GM21423 (cell line): ENCODE measurements around the gene PKN2.

Experiments used
- ATAC-seq: cut with Tn5 transposase; IDR thresholded peaks from one replicate; pipeline ENCODE4 v1.9.1; 2021; ENCODE audit warnings: mild to moderate bottlenecking, moderate library complexity; ENCODE audit not compliant: unreplicated experiment

The PKN2 gene

GRCh38 chr1:88683541-88684481, at the start of gene PKN2:
TSS of gene PKN2 (plus strand) at chr1:88684273. CDS start at chr1:88684581, 308 bp downstream.
- ATAC-seq, result peak; percentile 86

- ATAC-seq, result no peak
Measured at GRCh38 chr1:88634538-88634937, 49.5 kb upstream of the PKN2 start.

- no peak for ATAC-seq
Measured at GRCh38 chr1:88640060-88640459, 44.0 kb upstream of the PKN2 start.

- ATAC-seq, result no peak
Measured at GRCh38 chr1:88645886-88646285, 38.2 kb upstream of the PKN2 start.

- ATAC-seq, result no peak
Measured at GRCh38 chr1:88646476-88647248, 37.4 kb upstream of the PKN2 start.

GRCh38 chr1:88647249-88647645, 36.8 kb upstream of the PKN2 start:
- ATAC-seq, result no peak

- ATAC-seq, result no peak
Measured at GRCh38 chr1:88647749-88648415, 36.2 kb upstream of the PKN2 start.

- ATAC-seq, result no peak
Measured at GRCh38 chr1:88648706-88649105, 35.4 kb upstream of the PKN2 start.

GRCh38 chr1:88649932-88650331, 34.1 kb upstream of the PKN2 start:
- ATAC-seq, result no peak

GRCh38 chr1:88650676-88651418, 33.2 kb upstream of the PKN2 start:
- no peak for ATAC-seq

- ATAC-seq, result no peak
Measured at GRCh38 chr1:88655140-88655539, 28.9 kb upstream of the PKN2 start.

- no peak for ATAC-seq
Measured at GRCh38 chr1:88655685-88656299, 28.3 kb upstream of the PKN2 start.

GRCh38 chr1:88658419-88658818, 25.7 kb upstream of the PKN2 start:
- ATAC-seq, result no peak

- no peak for ATAC-seq
Measured at GRCh38 chr1:88659552-88659951, 24.5 kb upstream of the PKN2 start.

- no peak for ATAC-seq
Measured at GRCh38 chr1:88661188-88661587, 22.9 kb upstream of the PKN2 start.

- ATAC-seq, result peak; percentile 65
Measured at GRCh38 chr1:88661951-88662699, 21.9 kb upstream of the PKN2 start.

GRCh38 chr1:88662723-88663122, 21.4 kb upstream of the PKN2 start:
- ATAC-seq, result peak; percentile 45

GRCh38 chr1:88668405-88668804, 15.7 kb upstream of the PKN2 start:
- ATAC-seq, result no peak

GRCh38 chr1:88670462-88670861, 13.6 kb upstream of the PKN2 start:
- ATAC-seq, result no peak
